Cardiac fibroblast (primary cell): ENCODE data around the gene FBXO44.

Experiments used
- DNase-seq, 2 donors: peaks; one replicate each; pipeline versions ENCODE4 v3.0.0 to v3.0.0-alpha.2; 2010; ENCODE audit warnings: low read depth in 2 of 2
- H3K4me3 ChIP-seq, 2 donors: replicated peaks in 1 of 2; 1 replicate in 1 of 2; 2 replicates in 1 of 2; pipeline ENCODE4 v1.5.1; 2011; ENCODE audit warnings: low read depth in 2 of 2, low read length in 2 of 2, mild to moderate bottlenecking in 2 of 2, moderate library complexity in 1 of 2
- TF ChIP-seq, protein P1 (sequence below): IDR thresholded peaks from one replicate; pipeline ENCODE4 v1.5.1; 2011; ENCODE audit warnings: low read depth, mild to moderate bottlenecking, low read length, inconsistent platforms

Gene FBXO44

DNA sequence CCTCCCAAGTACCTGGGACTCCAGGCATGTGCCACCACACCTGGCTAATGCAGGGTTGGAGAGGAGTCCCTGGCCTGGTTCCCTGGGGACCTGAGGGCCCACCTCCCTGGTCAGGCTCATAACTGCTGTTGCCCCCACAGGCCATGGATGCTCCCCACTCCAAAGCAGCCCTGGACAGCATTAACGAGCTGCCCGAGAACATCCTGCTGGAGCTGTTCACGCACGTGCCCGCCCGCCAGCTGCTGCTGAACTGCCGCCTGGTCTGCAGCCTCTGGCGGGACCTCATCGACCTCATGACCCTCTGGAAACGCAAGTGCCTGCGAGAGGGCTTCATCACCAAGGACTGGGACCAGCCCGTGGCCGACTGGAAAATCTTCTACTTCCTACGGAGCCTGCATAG lies 13.8 kb downstream of the FBXO44 start:
- no peak overlapping the region for H3K4me3 ChIP-seq

DNA sequence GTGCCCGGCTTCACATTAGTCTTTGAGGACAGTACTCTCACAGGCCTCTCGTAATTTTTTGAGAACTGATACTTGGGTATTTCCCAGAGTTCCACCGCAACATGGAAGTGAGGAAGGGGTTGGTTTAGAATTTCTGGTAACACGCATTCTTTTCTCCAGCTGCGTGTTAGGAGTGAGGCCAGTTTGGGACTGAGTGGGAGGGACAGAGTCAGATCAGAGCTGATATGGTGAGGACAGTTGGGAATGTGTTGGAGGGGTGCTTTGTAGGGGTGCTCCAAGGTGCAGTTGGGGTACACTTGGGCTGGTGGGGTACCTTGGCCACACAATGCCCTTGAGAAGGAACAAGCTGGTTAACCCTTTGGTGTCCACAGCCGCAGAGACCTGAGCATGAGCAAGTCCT lies 16.1 kb downstream of the FBXO44 start:
- no peak for DNase-seq
- no peak overlapping the region for H3K4me3 ChIP-seq
- TF ChIP-seq, protein P1, sequence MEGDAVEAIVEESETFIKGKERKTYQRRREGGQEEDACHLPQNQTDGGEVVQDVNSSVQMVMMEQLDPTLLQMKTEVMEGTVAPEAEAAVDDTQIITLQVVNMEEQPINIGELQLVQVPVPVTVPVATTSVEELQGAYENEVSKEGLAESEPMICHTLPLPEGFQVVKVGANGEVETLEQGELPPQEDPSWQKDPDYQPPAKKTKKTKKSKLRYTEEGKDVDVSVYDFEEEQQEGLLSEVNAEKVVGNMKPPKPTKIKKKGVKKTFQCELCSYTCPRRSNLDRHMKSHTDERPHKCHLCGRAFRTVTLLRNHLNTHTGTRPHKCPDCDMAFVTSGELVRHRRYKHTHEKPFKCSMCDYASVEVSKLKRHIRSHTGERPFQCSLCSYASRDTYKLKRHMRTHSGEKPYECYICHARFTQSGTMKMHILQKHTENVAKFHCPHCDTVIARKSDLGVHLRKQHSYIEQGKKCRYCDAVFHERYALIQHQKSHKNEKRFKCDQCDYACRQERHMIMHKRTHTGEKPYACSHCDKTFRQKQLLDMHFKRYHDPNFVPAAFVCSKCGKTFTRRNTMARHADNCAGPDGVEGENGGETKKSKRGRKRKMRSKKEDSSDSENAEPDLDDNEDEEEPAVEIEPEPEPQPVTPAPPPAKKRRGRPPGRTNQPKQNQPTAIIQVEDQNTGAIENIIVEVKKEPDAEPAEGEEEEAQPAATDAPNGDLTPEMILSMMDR: no peak

More for the DNA sequence above, 13.8 kb downstream of the FBXO44 start:
- TF ChIP-seq, protein P1: no peak
- no peak for DNase-seq

DNA sequence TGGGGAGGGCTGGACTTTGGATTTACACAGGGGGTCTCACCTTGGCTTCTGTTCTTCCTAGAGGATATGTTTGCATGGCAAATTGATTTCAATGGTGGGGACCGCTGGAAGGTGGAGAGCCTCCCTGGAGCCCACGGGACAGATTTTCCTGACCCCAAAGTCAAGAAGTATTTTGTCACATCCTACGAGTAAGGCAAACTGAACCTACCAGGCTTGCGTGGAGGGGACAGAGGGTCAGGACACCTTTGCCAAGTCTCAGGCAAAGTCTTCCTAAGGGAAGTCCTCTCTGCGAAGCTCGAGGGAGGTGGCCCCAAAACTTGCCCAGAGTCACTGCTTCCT lies 16.5 kb downstream of the FBXO44 start:
- DNase-seq: no peak
- TF ChIP-seq, protein P1: no peak
- no peak overlapping the region for H3K4me3 ChIP-seq

DNA sequence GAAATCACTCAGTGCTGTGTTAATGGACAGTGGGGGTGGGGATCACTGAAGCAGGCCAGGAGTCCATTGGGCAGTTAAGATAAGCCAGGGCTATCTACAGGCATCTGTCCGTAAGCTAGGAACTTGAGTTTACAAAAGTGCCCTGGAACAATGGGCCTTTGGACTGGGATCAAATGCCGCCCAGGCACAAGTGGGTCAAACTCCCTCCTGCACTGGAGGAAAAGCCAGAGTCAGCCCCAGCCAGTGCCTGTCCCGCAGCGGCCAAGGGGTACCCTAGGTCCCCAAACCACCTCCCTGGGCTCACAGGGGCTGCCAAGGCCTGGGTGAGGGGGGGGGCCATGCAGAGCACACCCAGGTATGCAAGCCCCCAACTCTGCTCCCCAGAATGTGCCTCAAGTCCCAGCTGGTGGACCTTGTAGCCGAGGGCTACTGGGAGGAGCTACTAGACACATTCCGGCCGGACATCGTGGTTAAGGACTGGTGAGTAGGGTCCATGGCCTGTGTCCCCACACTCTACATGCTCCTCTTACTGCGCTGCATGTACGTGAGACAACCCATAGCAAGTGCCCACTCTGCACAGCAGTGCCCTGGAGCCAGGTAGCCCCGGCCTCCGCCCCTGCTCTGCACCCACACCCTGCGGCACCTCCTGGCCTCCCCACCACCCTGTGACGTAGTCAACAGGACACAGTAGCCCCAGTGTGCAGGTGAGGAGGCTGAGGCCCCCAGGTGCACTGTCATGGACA lies 17.0 kb downstream of the FBXO44 start:
- TF ChIP-seq, protein P1: no peak
- no peak overlapping the region for H3K4me3 ChIP-seq
- no peak for DNase-seq

DNA sequence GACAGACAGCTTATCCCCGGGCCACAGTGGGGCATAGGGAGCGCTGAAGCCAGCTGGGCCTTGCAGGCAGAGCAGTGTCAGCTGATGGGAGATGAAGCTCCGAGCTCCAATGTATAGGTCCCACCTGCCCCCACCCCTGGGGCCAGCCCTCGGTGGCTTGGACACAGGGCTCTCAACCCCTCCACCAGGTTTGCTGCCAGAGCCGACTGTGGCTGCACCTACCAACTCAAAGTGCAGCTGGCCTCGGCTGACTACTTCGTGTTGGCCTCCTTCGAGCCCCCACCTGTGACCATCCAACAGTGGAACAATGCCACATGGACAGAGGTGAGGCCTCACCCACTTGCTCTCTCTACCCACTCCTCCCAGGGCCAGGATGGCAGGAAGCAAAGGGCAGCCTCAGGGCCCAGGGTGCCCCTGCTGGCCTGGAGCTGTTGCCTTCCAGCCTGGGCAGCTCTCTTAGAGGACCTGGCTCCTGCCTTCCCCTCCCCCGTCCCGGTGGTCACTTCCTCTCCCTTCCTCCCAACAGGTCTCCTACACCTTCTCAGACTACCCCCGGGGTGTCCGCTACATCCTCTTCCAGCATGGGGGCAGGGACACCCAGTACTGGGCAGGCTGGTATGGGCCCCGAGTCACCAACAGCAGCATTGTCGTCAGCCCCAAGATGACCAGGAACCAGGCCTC lies 18.6 kb downstream of the FBXO44 start:
- TF ChIP-seq, protein P1: no peak
- H3K4me3 ChIP-seq: no peak overlapping the region
- no peak for DNase-seq

DNA sequence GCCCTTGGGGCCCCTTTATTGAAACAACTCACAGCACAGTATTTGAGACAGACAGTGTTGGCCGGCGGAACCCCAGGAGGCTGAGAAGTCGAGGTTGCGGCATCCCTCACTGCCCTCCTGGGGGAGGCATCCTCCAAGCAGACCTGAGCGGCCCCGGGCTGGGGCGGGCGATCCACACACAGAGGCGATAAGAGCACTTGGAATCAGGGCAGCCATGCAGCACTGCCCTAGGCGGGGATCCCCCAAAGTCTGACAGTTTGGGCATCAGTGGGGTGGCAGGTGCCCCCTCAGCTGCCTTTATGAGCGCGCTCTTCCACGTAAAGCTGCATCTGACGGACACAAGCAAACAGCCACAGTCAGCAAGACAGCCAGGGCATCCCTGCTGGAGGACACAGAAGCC lies 19.8 kb downstream of the FBXO44 start:
- TF ChIP-seq, protein P1: no peak
- H3K4me3 ChIP-seq: no peak overlapping the region
- DNase-seq: no peak
